Gastrocnemius medialis (tissue), 4 donors: ENCODE data around the gene MRAP2. TPM values are rescaled to one million over a fixed set of nuclear protein-coding genes. Genes with fewer than 3 reads are reported as not detected.

ENCODE experiments used
- ATAC-seq, 2 donors: fragments of 150-250 bp; one replicate each; pipeline ENCODE4 v1.9.1; 2016
- DNase-seq, 2 donors: peaks; one replicate each; pipeline ENCODE4 v3.0.0-alpha.2; 2019
- H3K27ac ChIP-seq, 4 donors: fragments of 200-600 bp; sonication (generic); 1 replicate in 1 of 4; 2 replicates in 3 of 4; pipeline ENCODE4 v1.5.1; 2016 to 2018; ENCODE audit warnings: mild to moderate bottlenecking in 2 of 4, moderate library complexity in 1 of 4
- H3K27me3 ChIP-seq, 3 donors: fragments of 200-600 bp; sonication (generic) in 2 of 3; 1 replicate in 1 of 3; 2 replicates in 2 of 3; pipeline versions ENCODE4 v1.5.1 to v1.6.0; 2016 to 2019; ENCODE audit warnings: mild to moderate bottlenecking in 1 of 3, moderate library complexity in 1 of 3
- H3K36me3 ChIP-seq, 2 donors: fragments of 200-600 bp; sonication (generic) in 1 of 2; one replicate each; pipeline ENCODE4 v1.5.1; 2017 to 2018
- H3K4me1 ChIP-seq, 2 donors: fragments of 200-600 bp; sonication (generic) in 1 of 2; one replicate each; pipeline ENCODE4 v1.5.1; 2016 to 2017; ENCODE audit warnings: mild to moderate bottlenecking in 2 of 2
- H3K4me3 ChIP-seq, 4 donors: fragments of 200-600 bp; sonication (generic) in 3 of 4; 1 replicate in 1 of 4; 2 replicates in 3 of 4; pipeline ENCODE4 v1.5.1; 2016 to 2019; ENCODE audit warnings: mild to moderate bottlenecking in 2 of 4
- H3K9me3 ChIP-seq, 3 donors: fragments of 200-600 bp; sonication (generic) in 2 of 3; 1 replicate in 1 of 3; 2 replicates in 2 of 3; pipeline ENCODE4 v1.5.1; 2016 to 2019
- POLR2A ChIP-seq, 2 donors: fragments of 450-650 bp; IDR thresholded peaks; one replicate each; pipeline ENCODE4 v1.6.1; 2017; ENCODE audit warnings: antibody characterized with exemption in 2 of 2, mild to moderate bottlenecking in 2 of 2, moderate library complexity in 2 of 2
- in situ Hi-C, 4 donors: fragments of 200-750 bp; cut with MboI; loops; one replicate each; pipeline versions ENCODE4 v1.15.0 to v1.8.0; 2017; ENCODE audit warnings: low sequenced_read_pairs in 4 of 4
- intact Hi-C: fragments of 100-400 bp; cut with DNase I; formaldehyde crosslinking; loops from one replicate; pipeline ENCODE4 v1.15.1; 2023; ENCODE audit warnings: low total_unique reads
- total RNA-seq, 4 donors: library from RNA; depleted of rRNA; stranded (reverse); fragments of >200 nt; gene quantifications; one replicate each; pipeline versions ENCODE4 v1.1.0 to v1.2.3, GENCODE V29; 2016
- TF ChIP-seq, protein P1 (sequence below), 5 experiments: fragments of 450-650 bp in 3 of 5; fragments of 200-600 bp in 2 of 5; sonication (generic) in 2 of 5; IDR thresholded peaks in 4 of 5; conservative IDR thresholded peaks in 1 of 5; 1 replicate in 4 of 5; 2 replicates in 1 of 5; pipeline ENCODE4 v1.5.1; 2016 to 2019; ENCODE audit warnings: antibody characterized with exemption in 5 of 5, mild to moderate bottlenecking in 3 of 5, moderate library complexity in 3 of 5

Gene MRAP2
- total RNA-seq, 4 donors from 2014 or later: 0.29 TPM; not detected in 3

DNA sequence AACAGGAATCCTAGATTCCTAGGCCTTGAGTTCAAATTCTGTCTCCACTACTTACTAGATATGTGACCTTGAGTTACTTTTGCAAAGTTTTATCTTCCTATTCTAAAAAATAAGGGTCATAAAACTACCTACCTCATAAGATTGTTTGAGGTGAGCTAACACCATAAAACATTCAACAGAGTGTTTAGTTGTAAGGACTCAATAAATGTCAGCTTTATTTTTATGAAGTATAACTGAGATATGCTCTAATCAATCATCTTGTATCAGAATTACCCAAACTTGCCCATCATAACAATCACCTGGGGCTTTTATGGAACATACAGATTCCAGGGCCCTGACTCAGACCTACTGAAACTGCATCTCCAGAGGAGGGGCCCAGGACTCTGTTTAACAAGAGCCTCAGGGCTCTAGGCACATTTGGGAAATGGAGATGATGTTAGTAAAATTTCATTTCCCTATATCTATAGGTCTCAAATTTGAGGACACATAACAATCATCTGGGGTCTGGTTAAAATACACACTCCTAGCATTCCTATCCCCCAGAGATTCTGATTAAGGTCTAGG lies 35.5 kb upstream of the MRAP2 start:
- Histone ChIP-seq H3K27ac (no peak overlapping the region), H3K4me1 (no peaks in the 10 kb centered on the region), H3K36me3 (no peaks in the 10 kb centered on the region), H3K4me3 (no peak overlapping the region), H3K9me3 (no peaks in the 10 kb centered on the region), H3K27me3 (no peaks in the 10 kb centered on the region)
- intact Hi-C loops: no loop called here
- no peak for TF ChIP-seq POLR2A (IDR thresholded peaks at IDR 0.05)
- TF ChIP-seq, protein P1, sequence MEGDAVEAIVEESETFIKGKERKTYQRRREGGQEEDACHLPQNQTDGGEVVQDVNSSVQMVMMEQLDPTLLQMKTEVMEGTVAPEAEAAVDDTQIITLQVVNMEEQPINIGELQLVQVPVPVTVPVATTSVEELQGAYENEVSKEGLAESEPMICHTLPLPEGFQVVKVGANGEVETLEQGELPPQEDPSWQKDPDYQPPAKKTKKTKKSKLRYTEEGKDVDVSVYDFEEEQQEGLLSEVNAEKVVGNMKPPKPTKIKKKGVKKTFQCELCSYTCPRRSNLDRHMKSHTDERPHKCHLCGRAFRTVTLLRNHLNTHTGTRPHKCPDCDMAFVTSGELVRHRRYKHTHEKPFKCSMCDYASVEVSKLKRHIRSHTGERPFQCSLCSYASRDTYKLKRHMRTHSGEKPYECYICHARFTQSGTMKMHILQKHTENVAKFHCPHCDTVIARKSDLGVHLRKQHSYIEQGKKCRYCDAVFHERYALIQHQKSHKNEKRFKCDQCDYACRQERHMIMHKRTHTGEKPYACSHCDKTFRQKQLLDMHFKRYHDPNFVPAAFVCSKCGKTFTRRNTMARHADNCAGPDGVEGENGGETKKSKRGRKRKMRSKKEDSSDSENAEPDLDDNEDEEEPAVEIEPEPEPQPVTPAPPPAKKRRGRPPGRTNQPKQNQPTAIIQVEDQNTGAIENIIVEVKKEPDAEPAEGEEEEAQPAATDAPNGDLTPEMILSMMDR (IDR thresholded peaks at IDR 0.05 in 4 of 5, conservative IDR thresholded peaks at IDR 0.05 in 1 of 5): no peak
- in situ Hi-C loops: no loop called here
- ATAC-seq: no peak
- DNase-seq: no peak

DNA sequence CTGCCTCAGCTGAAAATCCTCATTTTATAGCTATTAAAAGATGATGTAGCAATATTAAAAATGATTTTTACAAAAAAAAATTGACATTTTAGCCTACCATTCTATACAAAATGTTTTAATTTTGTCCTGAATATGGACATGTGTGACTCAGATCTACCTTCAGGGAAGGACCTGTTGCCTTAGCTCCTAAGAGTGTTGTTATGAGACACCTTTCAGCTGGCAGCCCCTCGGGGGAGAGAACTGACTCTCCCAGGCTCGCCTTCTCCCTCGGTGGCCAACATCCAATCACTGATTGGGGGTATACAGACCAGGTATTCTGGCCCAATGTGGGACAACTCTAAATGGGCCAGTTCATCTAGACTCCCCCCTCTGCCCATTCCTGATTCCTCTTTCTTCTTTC lies 32.5 kb upstream of the MRAP2 start:
- Histone ChIP-seq H3K27ac (no peak overlapping the region), H3K36me3 (no peaks in the 10 kb centered on the region), H3K27me3 (no peaks in the 10 kb centered on the region), H3K4me1 (no peaks in the 10 kb centered on the region), H3K9me3 (no peaks in the 10 kb centered on the region), H3K4me3 (no peak overlapping the region)
- no peak for TF ChIP-seq POLR2A (IDR thresholded peaks at IDR 0.05)
- TF ChIP-seq, protein P1 (IDR thresholded peaks at IDR 0.05 in 4 of 5, conservative IDR thresholded peaks at IDR 0.05 in 1 of 5): no peak
- ATAC-seq: no peak
- intact Hi-C loops (no loop called here), in situ Hi-C loops (no loop called here)
- no peak for DNase-seq

DNA sequence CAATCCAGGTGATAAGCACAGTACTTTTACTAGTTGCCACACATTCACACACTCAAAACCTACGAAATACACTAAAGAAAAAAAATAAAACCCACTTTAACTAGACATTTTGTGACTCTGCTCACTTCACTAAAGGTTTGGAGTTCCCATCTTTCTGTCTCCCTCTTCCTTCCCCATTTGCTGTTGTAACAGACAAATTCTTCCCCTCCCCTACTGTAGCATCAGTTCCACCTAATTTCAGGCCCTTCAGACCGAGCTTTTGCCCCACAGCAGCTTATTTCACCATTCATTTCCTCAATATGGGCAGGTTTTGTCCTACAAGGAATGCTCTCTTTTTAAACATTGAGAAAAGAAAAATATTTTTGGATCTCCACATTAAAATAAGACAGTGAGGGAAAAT lies 31.3 kb upstream of the MRAP2 start:
- ATAC-seq (no peak), DNase-seq (no peak)
- H3K36me3 ChIP-seq: no peaks in the 10 kb centered on the region
- TF ChIP-seq, protein P1 (IDR thresholded peaks at IDR 0.05 in 4 of 5, conservative IDR thresholded peaks at IDR 0.05 in 1 of 5): no peak
- TF ChIP-seq POLR2A (IDR thresholded peaks at IDR 0.05): no peak
- in situ Hi-C loops: no loop called here
- H3K4me3 ChIP-seq: no peak overlapping the region
- H3K27me3 ChIP-seq: no peaks in the 10 kb centered on the region
- H3K4me1 ChIP-seq: no peaks in the 10 kb centered on the region
- intact Hi-C loops: no loop called here
- H3K27ac ChIP-seq: no peak overlapping the region
- H3K9me3 ChIP-seq: no peaks in the 10 kb centered on the region

DNA sequence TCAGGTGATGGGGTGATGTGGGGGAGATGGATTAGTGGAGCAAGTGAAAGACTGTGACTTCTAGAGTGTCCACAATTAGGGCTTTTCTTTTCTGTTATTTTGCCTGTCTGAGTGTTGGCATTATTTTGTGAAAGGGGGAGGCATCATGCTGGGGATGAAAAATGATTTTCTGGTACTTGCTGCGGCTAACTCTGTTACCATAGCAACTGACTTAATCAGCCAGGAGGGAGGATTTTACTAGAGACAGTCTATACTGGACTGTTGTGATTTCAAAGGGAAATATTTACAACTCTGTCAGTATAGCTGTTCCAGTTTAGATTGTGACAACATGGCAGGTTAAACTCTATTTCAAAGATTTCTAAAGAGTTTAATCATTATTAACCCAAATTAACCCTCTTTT lies 30.4 kb upstream of the MRAP2 start:
- Histone ChIP-seq H3K27me3 (no peaks in the 10 kb centered on the region), H3K9me3 (no peaks in the 10 kb centered on the region), H3K4me1 (no peaks in the 10 kb centered on the region), H3K36me3 (no peaks in the 10 kb centered on the region), H3K4me3 (no peak overlapping the region), H3K27ac (no peak overlapping the region)
- intact Hi-C loops (no loop called here), in situ Hi-C loops (no loop called here)
- ATAC-seq (no peak), DNase-seq (no peak)
- TF ChIP-seq, protein P1 (IDR thresholded peaks at IDR 0.05 in 4 of 5, conservative IDR thresholded peaks at IDR 0.05 in 1 of 5): no peak
- no peak for TF ChIP-seq POLR2A (IDR thresholded peaks at IDR 0.05)

DNA sequence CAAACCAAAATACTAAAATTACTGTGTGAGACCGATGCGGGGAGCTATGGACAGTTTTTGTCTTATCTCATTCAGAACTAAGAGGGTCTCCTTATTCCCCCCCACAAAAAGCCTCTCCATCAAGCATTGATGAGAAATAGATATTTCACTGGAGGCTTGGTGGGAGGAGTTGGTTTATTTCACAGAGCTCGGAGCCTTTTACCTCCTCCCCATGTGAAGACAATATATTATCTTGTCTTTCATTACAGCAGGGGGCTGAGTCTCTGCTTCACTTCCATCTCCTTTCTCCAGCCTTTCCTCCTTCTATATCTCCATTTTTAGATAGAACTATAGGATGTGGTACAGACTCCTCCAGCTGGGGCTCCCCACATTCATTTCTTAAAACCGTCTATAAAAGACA lies 29.9 kb upstream of the MRAP2 start:
- Histone ChIP-seq H3K9me3 (no peaks in the 10 kb centered on the region), H3K27ac (no peak overlapping the region), H3K27me3 (no peaks in the 10 kb centered on the region), H3K36me3 (no peaks in the 10 kb centered on the region), H3K4me1 (no peaks in the 10 kb centered on the region), H3K4me3 (no peak overlapping the region)
- ATAC-seq (no peak), DNase-seq (no peak)
- TF ChIP-seq, protein P1 (IDR thresholded peaks at IDR 0.05 in 4 of 5, conservative IDR thresholded peaks at IDR 0.05 in 1 of 5): no peak
- TF ChIP-seq POLR2A (IDR thresholded peaks at IDR 0.05): no peak
- intact Hi-C loops (no loop called here), in situ Hi-C loops (no loop called here)
